ENCODE data around the gene ANKRD35.
A peak's percentile ranks its signal among the peaks of the same experiment; 100 is the strongest.

The ANKRD35 gene

DNA sequence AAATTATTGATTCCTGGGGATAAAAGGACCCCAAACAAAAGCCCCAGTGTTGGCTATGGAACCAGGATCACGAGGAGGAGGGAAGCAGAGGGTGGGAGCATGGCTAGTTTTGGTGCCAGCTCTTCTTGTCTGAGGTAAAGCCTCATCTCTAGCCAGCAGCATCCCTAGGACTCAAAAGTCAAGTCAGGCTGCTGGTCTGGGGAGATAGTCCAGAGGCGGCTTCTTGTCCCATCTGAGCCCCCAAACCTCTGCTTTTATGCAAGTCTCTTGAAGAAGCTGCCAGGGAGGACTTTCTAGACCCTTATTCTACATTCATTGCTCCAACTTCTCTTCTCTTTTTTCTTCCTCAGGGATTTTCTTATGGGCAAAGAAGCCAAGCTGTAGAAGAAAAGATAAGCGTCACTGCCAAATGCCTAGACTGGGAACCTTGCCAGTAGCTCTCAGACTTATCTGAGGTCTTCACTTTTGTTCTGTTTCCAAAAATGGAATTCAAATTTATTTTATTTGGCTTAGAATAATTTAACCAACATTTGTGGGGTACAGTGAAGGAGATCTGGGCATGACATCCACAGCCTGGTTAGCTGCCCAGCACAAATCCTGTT, 6.9 kb upstream of the ANKRD35 start:
- DNase-seq: no peak

DNA sequence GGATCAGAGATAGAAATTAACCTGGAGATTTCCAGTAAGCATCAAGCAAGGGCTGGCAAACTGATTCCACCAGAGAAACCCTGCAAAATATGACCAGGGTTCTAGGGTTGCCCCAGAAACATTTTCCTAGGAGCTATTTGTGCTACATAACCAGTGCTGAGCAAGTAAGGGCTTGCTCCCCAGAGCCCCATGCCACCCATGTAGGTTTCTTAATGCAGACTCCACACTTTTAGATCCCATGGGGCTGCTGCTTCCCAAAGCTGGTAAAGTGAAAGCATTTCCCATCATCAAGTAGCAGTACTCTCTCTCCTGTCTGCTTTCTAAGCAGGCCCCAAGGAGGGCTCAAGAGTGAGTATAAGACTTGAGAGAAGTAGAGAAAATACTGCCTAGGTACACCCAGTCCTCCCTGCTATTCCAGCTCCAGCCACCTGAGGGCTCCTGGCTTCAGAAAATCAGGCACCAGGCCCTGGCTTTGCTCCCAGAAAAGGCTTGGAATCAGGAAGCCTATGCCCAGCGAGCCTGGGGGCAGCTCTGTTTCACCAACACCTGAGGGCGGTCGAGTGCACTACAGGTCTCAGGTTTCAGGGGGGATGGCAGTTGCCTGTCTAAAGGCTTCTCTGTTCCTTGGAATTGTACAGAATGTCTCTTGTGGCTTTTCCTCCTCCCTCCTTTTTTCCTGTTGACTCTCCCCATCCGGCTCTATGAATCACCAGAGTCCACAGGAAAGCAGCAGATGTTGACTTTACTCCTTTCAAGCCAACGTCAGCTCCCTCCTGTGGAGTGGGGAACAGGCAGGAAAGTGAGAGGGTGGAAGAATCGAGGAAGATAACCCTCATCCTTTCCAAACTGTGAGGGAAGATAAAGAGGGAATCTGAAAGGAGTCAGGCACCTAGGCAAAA, 6.2 kb upstream of the ANKRD35 start:
- DNase-seq: peak; percentile 98

DNA sequence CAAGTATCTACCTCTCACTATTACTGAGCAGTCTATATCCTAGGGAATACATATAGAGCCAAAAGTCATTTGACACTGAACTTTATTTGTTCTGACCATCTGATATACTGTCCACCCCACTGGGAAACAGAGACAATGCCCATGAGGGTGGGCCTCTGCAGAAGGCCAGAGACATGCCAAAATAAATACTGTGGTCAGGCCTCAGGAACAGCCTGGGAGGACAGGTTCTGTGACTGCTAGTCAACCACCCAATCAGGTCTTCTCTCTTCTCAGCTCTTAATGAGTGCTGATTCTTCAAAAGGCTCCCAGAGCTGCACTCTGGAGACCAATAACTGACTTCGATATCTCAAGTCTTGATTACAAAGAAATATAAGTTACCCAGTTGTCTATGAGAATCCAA, 5.5 kb upstream of the ANKRD35 start:
- no peak for DNase-seq

DNA sequence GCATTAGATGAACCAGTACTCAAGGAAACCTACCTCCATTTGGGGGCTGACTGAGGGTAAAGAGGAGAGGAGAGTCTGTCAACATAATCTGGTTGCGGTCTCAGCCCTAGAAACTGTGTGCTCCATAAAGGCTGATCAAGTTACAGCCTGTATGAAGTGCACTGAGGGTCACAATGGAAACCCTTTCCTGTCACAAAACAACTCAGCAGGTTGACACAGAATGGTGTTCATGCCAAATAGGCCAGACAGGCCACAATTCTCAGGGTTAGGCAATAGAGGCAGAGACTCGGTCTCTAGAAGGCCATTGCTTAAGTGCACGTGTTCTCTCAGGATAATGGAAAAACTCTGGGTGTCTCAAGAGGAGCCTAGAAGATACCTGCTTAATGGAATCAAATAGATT, 4.1 kb upstream of the ANKRD35 start:
- DNase-seq: no peak

DNA sequence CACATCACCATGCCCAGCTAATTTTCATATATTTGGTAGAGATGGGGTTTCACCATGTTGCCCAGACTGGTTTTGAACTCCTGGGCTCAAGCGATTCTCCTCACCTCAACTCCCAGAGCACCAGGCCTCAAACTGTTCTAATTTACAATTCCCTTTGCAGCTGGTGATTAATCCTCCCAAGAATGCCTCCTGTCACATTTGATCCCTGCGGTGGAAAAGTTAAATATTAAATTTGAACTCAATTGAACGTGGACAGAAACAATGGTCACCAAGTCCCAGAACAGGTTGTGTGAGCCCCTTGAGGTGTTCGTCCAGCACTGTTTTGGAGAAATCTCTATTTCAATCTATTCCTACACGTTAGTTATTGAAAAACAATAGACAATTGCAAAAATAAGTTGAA, 2.0 kb upstream of the ANKRD35 start:
- DNase-seq: no peak

DNA sequence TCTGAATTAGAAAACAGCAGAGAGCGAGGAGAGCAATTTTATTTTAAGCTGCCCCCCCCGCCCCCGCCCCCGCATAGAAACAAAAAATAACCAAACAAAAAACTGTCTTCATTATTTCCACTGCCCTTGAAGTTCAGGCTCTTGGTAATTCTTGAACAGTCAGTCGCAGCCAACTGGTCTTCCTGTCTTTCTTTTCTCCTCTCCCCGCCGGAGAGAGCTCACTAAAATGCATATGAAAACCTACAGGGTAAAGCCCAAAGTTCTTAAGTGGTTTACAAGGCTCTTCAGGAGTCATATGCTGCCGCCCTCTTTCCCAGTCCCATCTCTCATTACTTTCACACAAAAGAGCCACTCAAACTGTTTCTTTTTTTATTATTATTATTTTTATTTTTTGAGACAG, 1.1 kb upstream of the ANKRD35 start:
- DNase-seq: no peak

DNA sequence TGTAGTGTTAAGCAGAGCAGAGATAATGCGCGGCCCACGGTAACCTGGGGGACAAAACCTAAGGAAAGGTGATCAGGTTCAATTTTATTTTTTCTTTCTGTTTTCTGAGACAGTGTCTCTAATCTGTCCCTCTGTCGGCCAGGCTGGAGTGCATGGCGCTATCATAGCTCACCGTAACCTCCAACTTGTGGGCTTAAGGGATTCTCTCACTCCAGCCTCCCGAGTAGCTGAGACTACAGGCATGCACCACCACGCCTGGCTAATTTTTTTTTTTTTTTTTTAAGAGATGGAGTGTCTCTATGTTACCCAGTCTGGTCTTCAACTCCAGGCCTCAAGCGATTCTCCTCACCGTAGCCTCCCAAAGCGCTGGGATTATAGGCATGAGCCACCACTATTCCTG, 724 bp upstream of the ANKRD35 start:
- DNase-seq: no peak

DNA sequence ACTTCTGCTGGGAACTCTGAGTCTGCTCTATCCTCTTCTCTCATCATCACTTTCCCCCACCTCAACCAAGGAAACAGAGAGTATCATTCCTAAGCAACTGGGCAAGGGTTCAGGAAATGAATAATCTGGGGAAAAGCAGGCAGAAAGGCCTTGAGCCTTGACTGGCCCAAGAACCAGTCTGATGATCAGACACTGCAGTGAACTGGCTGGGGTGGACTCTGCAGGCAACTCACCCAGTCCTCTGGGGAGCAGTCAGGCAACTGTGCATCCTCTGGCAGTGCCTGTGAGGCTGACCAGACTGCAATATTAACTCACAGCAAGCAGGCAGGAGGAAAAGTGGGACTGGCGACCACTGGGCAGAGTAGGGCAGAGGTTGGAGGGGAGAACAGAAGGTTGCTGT, 991 bp downstream of the ANKRD35 start:
- DNase-seq: no peak

DNA sequence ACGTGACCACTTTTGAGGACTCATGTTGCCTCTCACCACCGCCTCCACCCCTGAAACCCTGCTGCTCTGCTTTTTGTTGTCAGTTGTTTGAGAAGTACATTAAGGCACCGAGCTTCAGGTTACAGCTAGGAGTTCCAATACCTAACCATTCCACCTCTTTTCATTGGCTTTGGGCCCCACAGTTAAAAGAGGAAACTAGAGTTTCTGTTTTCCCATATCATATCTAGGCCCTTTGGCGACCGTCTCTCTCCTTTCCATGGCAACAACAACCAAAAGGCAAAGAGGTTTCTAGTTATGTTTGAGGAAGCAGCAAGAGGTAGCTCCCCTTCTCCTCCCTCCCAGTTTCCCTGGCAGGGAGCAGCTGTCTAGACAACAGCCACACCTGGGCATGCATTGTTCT, 5.9 kb downstream of the ANKRD35 start:
- peak; percentile 58 for DNase-seq

DNA sequence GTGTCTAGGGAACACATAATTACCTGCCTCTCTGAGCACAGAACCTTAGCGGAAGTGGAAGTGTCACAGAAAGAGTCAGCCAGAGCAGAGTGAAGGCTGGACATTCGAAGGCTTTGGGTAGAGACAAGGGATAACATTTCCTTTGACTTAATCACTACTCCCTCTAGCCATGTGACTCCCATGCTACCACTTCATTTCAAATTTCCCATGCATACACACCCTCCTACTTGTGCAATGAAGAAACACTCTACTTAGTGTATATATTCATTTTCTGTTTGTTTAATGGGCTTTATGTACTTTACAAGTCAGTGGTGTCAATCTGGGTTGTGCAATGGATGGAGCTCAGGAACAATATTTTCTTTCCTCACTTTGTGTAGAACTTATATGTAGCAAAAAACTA, 6.9 kb downstream of the ANKRD35 start:
- no peak for DNase-seq

DNA sequence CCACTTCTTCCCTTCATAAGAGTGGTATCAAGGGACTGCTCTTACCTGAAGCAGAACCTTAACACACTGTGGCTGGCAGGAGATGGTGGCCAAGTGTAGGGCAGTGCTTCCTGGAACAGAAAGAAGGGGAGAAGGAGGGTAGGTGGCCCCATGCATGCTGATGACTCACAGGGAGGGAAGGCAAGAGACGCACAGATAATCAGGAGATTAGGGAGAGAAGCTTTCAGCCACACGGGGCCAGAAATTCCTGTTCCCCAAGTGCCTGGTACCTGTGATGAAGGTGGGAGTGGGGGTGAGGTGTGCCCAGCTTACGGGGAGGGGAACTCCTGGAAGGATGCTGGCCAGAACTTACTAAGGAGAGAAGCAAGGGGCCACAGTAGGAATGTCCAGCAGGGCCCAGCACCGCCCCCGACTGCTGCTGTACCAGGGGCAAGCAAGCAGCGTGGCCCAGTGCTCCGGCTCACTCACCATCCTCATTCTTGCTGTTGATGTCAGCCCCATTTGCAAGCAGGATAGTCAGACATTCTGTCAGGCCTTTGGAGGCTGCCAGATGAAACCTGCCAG, 7.7 kb downstream of the ANKRD35 start:
- no peak for DNase-seq

DNA sequence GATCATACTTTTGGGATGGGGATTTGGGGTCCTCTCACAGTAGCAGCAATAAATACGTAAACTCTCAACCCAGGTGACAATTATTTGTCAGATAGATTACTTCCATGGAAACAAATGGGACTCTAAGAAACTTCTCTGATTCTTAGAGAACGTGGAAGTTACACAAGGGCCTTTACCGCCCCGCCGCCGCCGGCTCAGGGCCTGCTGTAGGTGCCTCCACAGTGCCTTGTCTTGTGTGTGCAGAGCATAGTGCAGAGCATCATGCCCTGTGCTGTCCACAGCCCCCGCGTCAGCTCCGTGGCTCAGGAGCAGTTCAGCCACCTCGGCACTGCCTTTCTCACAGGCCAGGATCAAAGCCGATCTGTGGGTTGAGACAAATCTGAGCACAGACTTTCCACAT, 11.0 kb downstream of the ANKRD35 start:
- no peak for DNase-seq

DNA sequence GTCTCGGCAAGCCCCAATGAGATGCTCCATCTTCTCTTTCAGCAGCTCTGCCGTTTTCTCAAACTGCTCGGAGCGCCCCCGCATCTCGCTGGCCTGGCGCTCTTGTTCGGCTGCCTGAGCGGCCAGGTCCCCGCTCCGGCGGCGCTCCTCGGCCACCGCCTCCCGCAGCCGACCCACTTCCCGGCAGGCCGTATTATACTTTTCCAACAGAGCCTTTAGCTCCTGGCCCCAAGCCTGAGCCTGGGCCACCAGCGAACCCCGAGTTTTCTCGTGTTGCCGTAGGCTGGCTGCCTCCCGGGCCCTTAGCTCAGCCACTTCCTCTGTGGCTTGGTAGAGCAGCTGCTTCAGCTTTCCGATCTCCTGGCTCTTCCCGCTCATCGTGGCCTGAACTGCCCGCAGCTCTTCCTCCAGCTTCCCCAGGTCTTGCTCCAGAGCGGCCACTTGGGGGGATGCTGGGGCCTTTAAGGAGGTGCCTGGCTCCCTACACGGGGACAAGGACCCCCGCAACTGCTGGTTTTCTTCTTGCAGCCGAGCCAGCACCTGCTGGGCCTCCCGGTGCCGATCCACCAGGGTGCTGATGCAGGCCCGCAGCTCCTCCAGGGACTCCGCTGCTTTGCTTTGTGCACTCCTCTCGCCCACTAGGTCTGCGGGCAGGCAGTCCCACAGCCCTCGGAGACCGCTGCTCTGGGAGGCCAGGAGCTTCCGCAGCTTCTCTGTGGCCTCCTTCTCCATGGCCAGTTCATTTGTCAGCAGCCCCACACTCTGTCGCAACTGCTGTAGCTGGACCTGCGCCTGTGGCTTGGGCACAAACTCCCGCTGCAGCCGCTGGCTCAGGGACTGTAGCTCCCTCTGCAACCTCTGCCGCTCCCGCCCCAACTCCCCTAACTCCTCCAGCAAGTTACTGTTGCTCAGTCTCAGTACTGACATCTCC, 13.4 kb downstream of the ANKRD35 start:
- DNase-seq: no peak

DNA sequence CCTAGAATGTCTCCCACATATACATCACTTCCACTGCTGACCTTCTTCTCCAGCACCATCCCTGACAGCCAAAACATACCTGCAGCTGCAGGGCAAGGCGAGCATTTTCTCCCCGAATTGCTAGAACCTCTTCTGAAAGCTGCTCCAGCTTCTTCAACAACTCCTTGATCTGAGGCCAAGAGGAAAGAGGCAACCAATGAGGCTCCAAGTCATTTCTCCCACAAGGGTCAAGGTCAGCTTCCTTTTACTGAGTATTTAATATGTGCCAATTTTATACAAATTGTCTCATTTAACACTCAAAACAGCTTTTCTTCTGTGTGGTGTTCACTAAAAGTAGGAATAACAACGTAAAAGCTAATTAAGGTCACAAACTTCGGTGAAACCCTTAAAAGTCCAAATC, 17.4 kb downstream of the ANKRD35 start:
- DNase-seq: no peak

DNA sequence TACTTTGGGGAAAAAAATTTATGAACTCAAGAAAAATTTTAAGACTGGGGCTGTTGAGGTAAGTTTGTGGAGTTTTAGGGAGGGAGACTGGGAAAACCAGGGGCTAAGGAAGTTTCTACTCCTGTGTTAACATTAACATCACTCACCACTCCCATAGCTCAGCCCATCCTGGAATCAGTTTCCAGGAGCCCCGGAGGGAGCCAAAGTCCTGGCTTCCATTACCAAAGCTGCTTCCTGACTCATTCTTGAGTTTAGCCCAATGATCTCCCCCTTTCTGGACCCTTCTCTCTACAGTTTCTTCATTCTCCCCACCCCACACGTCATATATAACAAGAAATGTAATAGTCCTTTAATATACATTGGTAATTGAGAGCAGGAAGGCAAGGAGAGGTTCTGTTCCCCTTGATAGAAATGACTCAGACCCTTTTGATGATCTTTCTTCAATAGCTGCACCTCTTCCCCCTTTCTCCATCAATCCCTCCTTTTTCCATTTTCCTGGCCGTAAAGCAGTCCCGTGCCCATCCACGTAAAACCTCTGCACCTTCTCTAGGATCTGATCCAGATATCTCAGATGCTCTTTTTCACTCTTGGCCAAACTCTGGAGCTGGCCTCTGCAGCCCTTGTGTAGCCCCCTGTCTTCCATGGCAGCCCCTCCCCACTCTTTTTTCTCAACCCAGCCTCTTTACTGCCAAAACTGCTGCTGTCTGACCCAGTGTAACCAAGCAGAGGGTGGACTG, 22.2 kb downstream of the ANKRD35 start:
- DNase-seq: no peak

DNA sequence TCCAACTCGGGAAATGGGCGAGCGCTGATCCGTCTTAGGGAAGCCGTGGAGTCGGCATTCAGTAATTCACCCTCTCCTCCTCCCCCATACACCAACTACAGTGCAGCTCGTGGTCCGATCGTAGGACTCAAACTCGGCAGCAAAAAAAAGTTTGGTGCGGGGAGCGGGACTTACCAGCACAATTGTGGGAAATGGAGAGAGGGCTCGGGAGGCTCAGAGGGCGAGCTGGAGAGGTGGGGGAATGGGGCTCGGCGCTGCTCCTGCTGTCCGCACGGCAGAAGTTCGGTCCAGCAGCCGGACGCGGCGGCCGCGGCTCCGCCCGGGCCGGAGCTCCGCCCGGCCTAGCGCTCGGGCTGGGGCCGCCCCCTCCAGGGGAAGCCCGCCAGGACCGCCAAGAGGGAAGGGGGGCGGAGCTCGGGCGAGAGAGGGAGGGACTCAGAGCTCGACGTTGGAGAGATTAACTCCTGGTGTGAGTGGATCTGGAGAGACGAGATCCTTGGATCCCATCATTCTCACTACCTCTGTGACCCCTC, 26.1 kb downstream of the ANKRD35 start:
- peak; percentile 55 for DNase-seq

DNA sequence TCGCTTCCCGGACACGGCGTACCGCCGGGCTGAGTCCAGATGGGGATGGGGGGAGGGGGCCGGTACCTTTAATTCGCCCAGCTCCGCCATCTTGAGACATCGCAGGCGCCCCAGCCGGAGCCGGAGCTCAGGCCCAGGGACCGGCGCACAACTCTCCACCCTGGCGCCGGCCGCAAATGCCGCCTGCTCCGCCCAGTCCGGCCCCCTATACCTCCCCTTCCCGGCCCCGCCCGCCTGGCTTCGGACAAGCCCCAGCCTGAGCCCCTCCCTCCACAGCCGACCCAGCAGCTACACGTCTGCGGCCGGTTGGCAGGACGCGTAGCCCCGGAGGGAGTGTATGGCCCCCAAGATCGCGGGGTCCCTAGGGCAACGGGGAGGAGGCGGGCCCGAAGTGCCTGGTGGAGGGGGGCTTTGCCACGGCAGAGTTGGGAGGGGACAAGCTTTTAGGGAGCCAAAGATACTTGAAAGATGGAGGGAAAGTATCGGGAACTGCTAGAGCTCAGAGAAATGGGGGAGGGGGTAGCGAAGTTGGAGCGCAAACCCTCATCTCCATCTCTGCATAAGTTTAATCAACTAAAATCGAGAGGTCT, 26.7 kb downstream of the ANKRD35 start, which contains the start of gene PIAS3:
Gene PIAS3 (minus strand): TSS at position 181 of the 590 bp plus-strand sequence. CDS start 91 bp downstream, at position 90.
- DNase-seq: peak; percentile 87

DNA sequence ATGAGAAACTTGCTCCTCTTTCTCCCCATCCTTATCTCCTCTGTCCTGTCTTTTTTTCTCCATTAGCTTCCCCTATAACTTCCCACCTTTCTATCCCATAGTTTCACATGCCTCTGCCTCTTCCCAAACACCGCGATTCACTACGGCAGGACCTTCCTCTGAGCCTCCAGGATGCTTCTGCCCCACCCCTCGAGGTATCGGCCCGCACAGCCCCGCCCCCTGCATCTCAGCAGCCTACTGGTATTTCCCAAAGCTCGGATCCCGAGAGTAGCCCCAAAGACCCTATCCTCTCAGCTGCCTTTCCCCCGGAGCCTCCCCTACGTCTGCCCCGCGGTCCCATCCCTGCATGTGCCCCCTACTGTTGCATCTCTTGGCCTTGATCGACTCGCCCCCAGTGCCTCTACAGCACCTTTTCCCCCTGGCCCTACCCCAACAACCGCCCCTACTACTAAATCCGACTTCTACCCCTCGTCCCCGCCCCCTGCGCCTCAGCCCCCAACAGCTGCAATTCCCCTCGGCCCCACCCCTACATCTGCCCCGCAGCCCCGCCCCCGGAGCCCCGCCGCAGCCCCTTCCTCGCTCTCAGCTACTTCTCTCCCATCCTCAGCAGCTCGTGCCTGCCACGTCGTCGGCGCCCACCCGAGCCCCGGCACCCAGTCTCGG, 27.3 kb downstream of the ANKRD35 start:
- DNase-seq: peak; percentile 80

DNA sequence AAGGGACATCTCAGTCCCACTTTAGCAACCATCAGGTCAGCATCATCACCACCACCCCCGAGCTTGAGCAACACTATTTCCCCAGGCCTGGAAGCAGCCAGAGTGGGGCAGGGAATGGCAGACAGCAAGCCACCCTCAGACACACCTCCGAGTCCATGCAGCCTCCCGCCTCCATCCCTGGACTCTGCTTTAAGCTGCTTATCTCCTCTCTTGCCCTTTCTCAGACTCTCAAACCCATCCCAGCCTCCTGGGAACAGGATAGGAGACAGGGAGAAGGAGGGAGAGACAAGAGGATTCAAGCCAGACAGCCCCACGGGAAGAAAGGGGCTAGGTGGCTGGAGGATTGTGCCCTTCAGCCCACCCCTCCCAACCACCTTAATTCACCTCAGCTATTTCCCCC, 28.5 kb downstream of the ANKRD35 start:
- no peak for DNase-seq

DNA sequence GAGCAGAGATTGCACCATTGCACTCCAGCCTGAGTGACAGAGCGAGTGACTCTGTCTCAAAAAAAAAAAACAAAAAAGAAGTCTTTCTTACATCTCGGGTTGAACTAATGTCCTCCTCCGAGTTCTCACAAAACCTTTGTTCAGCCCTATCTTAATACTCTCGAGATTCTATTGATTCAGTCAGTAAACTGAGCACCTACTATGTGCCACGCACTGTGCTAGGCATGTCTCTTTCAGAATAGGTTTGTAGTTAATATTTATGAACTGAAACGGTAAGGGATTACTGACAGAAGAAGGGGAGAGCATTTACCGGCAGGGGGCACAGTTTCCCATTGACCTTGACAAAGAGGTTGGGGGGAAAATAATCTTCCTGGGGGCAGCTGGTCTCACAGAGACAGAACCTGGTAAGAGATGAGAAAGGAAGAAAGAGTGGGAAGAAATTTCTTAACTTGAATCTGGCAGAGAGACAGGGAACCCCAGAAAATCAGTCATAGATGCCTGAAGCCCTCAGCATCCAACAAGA, 30.2 kb downstream of the ANKRD35 start:
- no peak for DNase-seq
